ENCODE measurements around the gene EPB41L4A.

EPB41L4A gene

DNA sequence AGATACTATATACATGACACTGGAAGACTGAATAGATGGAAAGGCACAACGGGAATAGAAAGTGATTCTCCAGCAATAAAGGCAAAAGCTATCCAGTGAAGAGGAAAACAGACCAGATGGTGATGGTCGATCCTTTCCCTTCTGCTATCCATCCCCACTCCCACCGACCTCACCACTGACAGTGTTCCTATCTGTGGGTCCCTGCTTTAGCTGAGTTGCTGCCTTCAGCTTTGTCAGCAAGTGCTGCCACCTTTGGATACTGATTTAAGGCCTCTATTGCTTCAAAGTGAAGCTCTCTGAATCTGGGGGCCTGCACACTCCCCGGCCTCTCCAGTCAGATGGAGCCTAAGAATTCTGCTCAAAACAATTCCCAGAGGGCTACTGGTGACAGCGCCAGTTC, 32.3 kb downstream of the EPB41L4A start:
- TF ChIP-seq MAX (IDR thresholded peaks at IDR 0.05) = no peak
- TF ChIP-seq TEAD4 (IDR thresholded peaks at IDR 0.05) = no peak
- no peak for TF ChIP-seq CEBPB (IDR thresholded peaks at IDR 0.05)
- TF ChIP-seq TCF12 (IDR thresholded peaks at IDR 0.05; ENCODE audit: low read depth) = no peak
- no peak for TF ChIP-seq TAF1 (IDR thresholded peaks at IDR 0.05; ENCODE audit: low read depth)
- TF ChIP-seq NFIC (IDR thresholded peaks at IDR 0.05) = no peak
- no peak for TF ChIP-seq FOXM1 (IDR thresholded peaks at IDR 0.05; ENCODE audit: borderline replicate concordance, low read depth)
- TF ChIP-seq CREB1 (IDR thresholded peaks at IDR 0.05; ENCODE audit: low read depth) = no peak
- no peak for TF ChIP-seq REST (IDR thresholded peaks at IDR 0.05; ENCODE audit: low read depth)
- TF ChIP-seq EGR1 (IDR thresholded peaks at IDR 0.05) = no peak
- no peak for TF ChIP-seq EP300 (IDR thresholded peaks at IDR 0.05; ENCODE audit: borderline replicate concordance)
- no peak for TF ChIP-seq ZBTB7A (IDR thresholded peaks at IDR 0.05; ENCODE audit: low read depth)
- TF ChIP-seq USF1 (IDR thresholded peaks at IDR 0.05) = no peak
- no peak for TF ChIP-seq RAD21 (IDR thresholded peaks at IDR 0.05; ENCODE audit: low read depth)
- TF ChIP-seq YY1 (IDR thresholded peaks at IDR 0.05; ENCODE audit: low read depth) = no peak

GRCh38 chr5:112385969-112386368, 33.1 kb downstream of the EPB41L4A start:
- no peak for TF ChIP-seq REST (IDR thresholded peaks at IDR 0.05; ENCODE audit: low read depth)
- TF ChIP-seq ZBTB7A (IDR thresholded peaks at IDR 0.05; ENCODE audit: low read depth) = no peak
- TF ChIP-seq CEBPB (IDR thresholded peaks at IDR 0.05) = no peak
- TF ChIP-seq CREB1 (IDR thresholded peaks at IDR 0.05; ENCODE audit: low read depth) = no peak
- TF ChIP-seq MAX (IDR thresholded peaks at IDR 0.05) = no peak
- no peak for TF ChIP-seq EP300 (IDR thresholded peaks at IDR 0.05; ENCODE audit: borderline replicate concordance)
- no peak for TF ChIP-seq TAF1 (IDR thresholded peaks at IDR 0.05; ENCODE audit: low read depth)
- TF ChIP-seq RAD21 (IDR thresholded peaks at IDR 0.05; ENCODE audit: low read depth) = no peak
- TF ChIP-seq TCF12 (IDR thresholded peaks at IDR 0.05; ENCODE audit: low read depth) = no peak
- TF ChIP-seq USF1 (IDR thresholded peaks at IDR 0.05) = no peak
- TF ChIP-seq EGR1 (IDR thresholded peaks at IDR 0.05) = no peak
- TF ChIP-seq TEAD4 (IDR thresholded peaks at IDR 0.05) = no peak
- TF ChIP-seq YY1 (IDR thresholded peaks at IDR 0.05; ENCODE audit: low read depth) = no peak
- no peak for TF ChIP-seq FOXM1 (IDR thresholded peaks at IDR 0.05; ENCODE audit: borderline replicate concordance, low read depth)
- no peak for TF ChIP-seq NFIC (IDR thresholded peaks at IDR 0.05)

DNA sequence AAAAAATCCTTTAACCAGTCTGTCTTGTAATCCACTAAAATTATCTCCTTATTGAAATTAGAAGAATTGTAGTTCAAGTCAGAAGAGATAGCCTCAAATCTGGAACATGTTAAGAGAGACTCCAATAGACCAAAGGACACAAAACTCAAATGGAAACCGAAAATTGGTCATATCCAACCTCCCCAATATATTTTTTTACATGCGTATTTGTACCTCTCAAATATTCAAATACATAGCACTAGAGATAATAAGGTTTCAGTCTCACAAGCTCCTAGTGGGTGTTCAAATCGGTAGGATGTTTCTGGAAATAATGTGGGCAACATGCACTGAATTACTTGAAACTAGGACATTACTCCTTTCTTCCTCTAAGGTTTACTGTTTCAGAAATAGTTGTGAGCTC, 33.5 kb downstream of the EPB41L4A start:
- TF ChIP-seq CEBPB (IDR thresholded peaks at IDR 0.05) (no peak), FOXM1 (IDR thresholded peaks at IDR 0.05; ENCODE audit: borderline replicate concordance, low read depth) (no peak), REST (IDR thresholded peaks at IDR 0.05; ENCODE audit: low read depth) (no peak), EP300 (IDR thresholded peaks at IDR 0.05; ENCODE audit: borderline replicate concordance) (no peak), YY1 (IDR thresholded peaks at IDR 0.05; ENCODE audit: low read depth) (no peak)

DNA sequence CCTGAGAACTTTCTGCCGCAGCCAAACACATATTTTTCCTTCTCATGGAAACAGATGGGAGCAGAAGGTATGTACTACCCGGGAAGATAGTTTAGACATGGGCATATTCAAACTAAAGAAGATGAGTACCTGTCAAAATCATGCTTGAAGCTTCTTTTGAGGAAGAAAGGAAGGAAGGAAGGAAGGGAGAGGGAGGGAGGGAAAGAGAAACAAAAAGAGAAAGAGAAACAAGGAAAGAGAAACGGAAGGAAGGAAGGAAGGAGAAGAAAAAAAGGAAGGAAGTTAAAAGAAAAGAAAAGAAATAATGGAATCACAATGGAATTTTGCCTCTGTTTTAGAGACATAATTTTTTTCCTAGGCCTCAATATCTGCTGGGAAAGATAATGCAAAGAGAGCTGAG, 34.6 kb downstream of the EPB41L4A start:
- no peak for TF ChIP-seq EP300 (IDR thresholded peaks at IDR 0.05; ENCODE audit: borderline replicate concordance)
- TF ChIP-seq NFIC (IDR thresholded peaks at IDR 0.05) = no peak
- no peak for TF ChIP-seq ZBTB7A (IDR thresholded peaks at IDR 0.05; ENCODE audit: low read depth)
- TF ChIP-seq RAD21 (IDR thresholded peaks at IDR 0.05; ENCODE audit: low read depth) = no peak
- no peak for TF ChIP-seq CEBPB (IDR thresholded peaks at IDR 0.05)
- no peak for TF ChIP-seq YY1 (IDR thresholded peaks at IDR 0.05; ENCODE audit: low read depth)
- no peak for TF ChIP-seq USF1 (IDR thresholded peaks at IDR 0.05)
- TF ChIP-seq MAX (IDR thresholded peaks at IDR 0.05) = no peak
- TF ChIP-seq TCF12 (IDR thresholded peaks at IDR 0.05; ENCODE audit: low read depth) = no peak
- TF ChIP-seq TEAD4 (IDR thresholded peaks at IDR 0.05) = no peak
- TF ChIP-seq TAF1 (IDR thresholded peaks at IDR 0.05; ENCODE audit: low read depth) = no peak
- no peak for TF ChIP-seq EGR1 (IDR thresholded peaks at IDR 0.05)
- no peak for TF ChIP-seq FOXM1 (IDR thresholded peaks at IDR 0.05; ENCODE audit: borderline replicate concordance, low read depth)
- no peak for TF ChIP-seq REST (IDR thresholded peaks at IDR 0.05; ENCODE audit: low read depth)
- no peak for TF ChIP-seq CREB1 (IDR thresholded peaks at IDR 0.05; ENCODE audit: low read depth)

All from Ishikawa (cell line).